ENCODE measurements around the gene HTD2.

The HTD2 gene

DNA sequence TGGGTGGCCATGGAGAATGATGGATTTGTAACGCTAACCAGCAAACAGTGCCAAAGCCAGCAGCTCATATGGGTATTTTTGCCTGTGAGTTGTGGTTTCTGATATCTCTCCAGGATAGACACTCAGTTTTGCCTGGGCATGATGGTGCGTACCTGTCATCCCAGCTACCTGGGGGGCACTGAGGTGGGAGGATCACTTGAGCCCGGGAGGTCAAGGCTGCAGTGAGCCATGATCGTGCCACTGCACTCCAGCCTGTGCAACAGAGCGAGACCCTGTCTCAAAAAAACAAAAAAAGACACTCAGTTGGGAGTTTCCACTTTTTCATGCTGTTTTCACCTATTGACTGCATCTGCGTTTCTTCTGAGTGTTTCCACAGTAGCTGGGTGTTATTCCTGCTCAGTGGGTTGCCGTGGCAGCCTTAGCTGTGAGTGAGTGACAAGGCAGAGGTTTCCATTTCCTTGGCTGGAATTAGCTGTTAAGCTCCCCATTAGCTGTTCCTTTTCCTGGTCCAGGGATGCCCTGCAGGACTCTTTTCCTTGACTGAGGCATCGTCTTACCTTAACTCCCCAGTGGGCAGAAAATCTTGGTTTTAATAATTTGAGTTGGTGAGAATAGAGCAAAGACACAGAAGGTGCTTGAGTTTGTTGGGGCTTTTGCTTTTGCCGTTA, 14.5 kb upstream of the HTD2 start:
- DNase-seq = no peak

DNA sequence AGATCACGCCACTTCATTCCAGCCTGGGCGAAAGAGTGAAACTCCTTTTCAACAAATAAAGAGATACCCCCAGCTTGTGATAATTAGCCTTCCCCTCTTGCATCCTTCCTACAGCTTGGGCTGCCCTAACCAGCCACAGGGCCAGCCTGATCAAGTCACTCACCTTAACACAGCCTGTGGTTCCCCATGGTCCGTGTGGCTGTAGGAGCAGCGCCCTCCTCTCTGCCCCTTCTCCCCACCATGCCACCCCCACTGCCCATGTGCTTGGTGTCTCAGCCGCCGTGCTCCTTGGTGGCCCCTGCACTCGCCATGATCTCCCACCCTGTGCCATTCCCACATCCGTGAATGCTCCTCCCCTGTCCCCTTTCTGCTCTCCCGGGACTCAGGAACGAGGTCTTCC, 13.5 kb upstream of the HTD2 start:
- no peak for DNase-seq

DNA sequence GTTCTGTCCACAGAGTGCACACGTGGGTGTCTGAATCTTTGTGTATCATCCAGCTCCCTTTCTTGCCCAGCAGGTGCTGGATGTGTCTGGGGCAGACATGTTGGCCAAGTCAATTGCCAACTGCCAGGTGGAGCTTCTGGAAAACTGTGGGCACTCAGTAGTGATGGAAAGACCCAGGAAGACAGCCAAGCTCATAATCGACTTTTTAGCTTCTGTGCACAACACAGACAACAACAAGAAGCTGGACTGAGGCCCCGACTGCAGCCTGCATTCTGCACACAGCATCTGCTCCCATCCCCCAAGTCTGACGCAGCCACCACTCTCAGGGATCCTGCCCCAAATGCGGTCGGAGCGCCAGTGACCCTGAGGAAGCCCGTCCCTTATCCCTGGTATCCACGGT, 12.8 kb upstream of the HTD2 start:
- peak in 35 of 56 donors; percentile 12 to 71 (median 36) for DNase-seq

DNA sequence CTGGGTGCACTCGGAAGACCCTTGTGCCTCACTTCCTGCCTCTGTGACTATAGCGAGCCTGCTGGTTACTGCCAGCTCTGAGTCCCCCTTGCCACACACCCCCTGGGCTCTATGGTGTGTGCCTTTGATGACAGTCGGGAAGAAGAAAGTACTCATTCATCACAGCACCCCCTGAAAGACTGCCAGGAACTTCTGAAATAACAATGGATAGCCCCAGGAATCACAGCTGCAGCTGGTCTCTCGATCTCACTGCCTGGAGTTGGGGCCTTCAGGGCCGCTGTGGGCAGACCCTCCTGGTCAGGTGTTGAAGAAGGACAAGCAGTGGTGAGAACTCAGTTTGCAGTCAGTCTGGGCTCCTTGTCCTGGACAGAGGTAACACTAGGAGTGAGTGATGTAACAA, 10.1 kb upstream of the HTD2 start:
- peak in 51 of 56 donors; percentile 16 to 88 (median 64) for DNase-seq

DNA sequence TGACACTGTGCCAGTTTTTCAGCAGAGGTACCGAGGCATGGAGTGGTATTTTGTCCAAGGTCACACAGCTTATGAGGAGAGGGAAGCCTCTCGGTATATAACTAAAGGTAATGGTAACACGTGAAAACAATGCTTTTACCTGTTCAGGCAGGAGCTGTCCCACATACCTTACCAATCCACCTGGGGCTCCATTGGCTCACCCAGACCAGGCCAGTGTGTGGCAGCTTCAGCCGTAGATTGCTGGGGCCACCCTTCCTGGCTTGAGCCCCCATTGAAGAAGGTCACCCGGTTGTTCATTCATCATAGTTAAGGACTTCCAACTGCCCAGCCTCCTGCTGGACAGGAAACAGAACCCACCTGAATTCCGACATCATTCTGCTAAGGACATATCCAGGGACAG, 9.5 kb upstream of the HTD2 start:
- peak in 1 of 56 donors; percentile 26 for DNase-seq

DNA sequence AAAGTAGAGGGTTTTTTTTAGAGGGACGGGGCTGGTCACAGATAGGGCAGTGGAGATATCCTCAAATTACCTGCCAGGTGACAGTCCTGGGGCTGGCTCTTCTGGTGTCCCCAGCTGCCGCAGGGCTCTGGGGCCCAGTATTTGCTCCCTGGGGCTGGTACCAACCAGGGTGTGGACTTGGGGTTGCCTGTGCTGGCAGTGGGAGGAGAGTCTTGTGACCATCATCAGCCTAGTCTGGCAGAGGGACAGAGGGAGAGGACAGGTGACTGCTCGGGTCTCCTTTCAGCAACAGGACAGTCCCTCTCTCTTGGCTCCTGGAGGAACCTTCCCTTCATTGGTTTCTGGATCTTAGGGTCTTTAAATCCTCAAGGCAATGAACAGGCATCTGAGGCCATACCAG, 8.1 kb upstream of the HTD2 start:
- no peak for DNase-seq

DNA sequence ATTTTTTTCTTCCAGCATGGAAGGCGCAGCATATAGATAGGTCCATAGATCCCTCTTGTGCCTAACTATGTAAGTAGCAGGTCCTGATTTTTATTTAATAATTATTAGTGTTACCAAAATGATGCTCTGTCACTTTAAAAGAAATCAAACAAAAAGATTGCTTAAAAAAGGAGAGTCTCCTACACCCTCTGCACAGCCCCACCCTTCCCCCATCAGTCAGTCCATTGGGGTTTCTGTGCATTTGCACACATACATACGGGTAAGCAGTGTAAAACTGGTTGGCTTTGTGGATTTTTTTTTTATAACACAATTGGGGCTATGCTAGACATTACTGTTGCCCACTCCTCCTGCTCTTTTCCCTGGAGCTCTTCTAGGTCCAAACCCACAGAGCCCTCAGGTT, 7.2 kb upstream of the HTD2 start:
- DNase-seq = no peak

DNA sequence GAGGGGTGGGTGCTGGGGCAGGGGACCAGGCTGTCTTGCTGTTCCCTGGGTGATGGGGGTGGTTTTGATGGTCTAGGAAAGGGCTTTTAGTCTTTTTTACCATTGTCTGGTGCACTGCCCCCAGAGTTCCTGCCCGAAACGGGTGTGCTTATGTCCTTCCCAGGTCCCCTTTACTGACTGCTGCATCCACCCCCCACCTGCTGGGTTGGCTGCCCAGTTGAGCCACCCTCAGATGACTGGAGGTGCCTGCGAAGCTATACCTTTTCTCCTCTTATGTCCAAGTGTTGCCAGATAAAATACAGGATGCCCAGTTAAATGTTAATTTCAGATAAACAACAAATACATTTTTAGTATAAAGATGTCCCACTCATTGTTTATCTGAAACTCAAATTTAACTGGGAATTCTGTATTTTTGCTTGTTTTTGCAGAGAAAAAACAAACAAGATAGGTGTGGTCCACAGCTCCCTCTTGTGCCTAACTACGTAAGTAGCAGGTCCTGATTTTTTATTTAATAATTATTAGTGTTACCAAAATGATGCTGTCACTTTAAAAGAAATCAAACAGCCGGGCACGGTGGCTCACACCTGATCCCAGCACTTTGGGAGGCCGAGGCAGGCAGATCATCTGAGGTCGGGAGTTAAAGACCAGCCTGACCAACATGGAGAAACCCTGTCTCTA, 6.3 kb upstream of the HTD2 start:
- peak in 6 of 56 donors; percentile 8 to 56 (median 22) for DNase-seq

DNA sequence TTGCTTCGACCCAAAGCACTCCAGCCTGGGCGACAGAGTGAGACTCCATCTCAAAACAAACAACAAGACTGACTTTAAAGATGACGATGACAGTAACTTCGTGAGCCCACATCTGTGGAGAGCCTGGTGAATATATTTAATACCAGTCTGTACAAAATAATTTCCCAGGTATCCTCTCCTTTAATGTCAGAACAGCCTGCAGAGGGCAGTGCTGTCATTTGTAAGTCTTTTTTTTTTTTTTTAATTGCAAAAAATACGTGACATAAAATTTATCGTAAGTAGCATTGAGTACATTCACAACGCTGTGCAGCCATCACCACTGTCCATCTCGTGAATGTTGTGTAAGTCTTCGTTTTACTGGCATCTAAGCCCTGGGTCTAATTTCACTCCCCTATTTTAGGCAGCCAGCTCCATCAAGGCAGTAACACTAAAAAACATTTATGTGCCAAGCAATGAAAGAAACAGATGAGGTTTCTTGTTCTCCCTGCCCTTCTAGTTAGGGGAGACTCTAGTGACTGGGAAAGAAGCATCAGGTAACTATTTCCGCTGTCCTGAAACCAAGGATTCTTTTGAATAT, 1.4 kb downstream of the HTD2 start:
- no peak for DNase-seq

DNA sequence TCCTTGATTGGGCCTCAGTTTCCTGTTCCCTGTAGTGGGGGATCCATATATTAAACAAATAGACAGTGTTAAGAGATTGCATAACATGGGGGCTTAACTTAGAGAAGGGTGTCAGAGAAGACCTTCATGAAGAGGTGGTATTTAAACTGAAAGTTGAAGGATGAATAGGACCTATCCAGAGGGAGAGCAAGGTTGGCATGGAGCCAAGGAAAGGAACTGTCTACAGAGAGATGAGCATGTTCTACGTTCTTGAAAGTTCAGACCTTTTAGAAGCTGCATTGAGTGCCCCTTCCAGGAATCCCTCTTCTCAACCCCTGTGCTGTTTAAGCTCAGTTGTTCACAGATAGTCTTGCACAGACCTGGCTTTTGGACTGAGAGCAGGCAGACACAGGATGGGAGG, 2.4 kb downstream of the HTD2 start:
- peak in 2 of 56 donors; percentile 20 to 47 for DNase-seq

DNA sequence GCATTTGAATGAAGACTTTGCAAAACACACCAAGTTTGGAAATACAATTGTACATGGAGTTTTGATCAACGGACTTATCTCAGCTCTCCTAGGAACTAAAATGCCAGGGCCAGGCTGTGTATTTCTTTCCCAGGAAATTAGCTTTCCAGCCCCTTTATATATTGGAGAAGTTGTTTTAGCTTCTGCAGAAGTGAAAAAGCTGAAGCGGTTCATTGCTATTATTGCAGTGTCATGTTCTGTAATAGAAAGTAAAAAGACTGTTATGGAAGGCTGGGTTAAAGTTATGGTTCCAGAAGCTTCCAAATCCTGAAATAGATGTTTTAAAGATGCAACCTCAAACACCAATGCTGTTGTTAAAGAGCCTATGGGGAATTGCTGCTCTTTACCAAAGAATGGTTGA, 11.5 kb downstream of the HTD2 start:
- DNase-seq = no peak

DNA sequence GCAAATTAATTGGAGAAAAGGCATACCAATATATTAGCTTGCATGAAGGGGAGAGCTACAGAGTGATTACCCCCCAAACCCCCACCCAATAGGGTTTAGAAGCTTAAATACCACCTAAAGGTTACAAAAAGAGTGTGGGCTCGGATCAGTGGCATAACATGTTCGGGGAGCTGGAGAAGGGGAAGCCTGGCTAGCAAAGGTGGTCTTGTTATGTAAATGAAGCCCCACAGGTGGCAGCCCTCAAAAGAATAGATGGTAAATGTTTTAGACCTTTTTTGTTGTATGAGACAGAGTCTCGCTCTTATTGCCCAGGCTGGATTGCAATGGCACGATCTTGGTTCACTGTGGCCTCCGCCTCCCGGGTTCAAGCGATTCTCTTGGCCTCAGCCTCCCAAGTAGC, 15.5 kb downstream of the HTD2 start:
- DNase-seq = no peak

DNA sequence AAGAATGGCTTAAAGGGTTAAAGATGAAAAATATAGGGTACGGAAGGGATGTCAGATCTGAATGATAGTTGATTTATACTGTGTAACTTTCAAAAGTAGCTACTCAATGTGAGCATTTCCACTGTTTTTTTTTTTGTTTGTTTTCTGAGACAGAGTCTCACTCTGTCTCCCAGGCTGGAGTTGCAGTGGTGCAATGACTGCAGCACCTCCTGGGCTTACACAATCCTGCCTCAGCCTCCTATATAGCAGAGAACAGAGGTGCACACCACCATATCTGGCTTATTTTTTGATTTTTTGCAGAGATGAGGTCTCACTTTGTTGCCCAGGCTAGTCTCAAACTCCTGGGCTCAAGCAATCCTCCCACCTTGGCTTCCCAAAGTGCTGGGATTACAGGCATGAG, 16.5 kb downstream of the HTD2 start:
- no peak for DNase-seq

DNA sequence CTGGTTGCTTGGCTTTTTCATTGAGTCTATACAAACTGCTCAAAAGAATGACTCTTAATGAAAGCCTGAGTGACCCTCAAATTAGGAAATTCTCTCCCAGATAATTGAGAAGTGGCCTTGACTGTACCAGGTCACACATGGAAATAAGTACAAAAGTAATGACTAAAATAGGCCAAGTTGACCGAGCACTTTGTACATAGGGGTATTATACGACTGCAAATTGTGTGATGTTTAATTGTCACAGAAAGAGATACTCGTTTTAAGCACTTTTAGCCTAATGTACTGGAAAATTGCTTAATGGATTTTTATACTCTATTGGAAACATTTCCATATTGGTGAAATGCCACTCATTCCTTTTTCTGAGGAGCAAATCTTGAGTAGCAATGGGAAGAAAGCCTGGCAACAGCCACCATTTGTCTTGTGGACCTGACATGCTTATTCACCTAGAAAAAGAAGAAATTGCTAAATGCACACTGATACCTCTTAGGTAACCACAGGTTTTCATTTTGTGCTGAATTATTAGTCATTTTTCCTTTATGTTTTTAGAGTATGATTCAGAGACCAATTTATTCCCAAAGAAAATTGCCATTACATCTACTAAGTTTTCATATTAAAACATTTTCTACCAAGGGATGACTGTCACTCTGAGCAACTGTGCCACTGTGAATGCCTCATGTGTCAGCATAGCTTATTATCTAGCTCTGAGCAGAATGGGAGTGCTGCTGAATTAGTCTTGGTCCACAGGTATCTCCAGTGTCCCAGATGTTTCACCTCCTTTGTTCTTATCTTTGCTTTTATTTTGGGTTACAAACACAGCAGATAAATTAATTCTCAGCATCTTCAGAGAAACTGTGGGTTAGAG, 17.4 kb downstream of the HTD2 start:
- DNase-seq = no peak

DNA sequence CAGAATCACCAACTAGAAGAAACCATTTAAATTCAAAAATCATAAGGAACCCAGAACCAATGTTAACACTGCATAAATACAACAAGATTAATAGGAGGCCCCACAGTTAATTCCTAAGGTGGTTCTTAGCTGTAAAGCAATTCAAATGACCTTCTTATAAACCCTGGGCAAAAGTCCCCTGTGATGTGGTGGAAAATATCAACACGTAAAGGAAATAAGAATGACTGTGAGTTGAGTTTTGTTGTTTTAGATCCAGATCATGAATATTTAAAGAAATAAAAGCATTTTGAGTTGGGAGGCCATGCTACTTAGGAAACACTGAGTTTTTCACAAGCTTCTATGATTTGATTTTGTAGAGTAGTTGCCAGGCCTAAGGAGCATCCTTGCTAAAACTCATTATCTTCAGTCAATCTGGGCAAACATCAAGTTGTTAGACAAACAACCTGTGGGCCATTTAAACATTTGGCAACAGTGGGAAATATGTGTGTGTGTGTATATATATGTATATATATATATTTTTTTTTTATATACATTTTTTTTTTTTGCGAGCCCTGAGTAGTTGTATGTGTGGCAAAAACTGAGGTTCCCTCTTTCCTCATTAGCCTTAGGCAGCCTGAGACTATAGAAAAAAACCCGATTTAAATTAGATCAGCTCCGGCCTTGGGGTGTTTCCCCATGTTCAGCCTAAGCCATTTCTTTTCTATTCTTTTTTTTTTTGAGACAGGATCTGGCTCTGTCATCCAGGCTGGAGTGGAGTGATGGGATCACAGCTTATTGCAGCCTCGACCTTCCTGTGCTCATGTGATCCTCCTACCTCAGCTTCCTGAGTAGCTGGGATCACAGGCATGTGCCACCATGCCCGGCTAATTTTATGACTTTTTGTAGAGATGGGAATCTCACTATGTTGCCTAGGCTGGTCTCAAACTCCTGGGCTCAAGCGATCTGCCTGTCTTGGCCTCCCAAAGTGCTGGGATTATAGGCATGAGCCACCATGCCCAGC, 18.4 kb downstream of the HTD2 start:
- no peak for DNase-seq

DNA sequence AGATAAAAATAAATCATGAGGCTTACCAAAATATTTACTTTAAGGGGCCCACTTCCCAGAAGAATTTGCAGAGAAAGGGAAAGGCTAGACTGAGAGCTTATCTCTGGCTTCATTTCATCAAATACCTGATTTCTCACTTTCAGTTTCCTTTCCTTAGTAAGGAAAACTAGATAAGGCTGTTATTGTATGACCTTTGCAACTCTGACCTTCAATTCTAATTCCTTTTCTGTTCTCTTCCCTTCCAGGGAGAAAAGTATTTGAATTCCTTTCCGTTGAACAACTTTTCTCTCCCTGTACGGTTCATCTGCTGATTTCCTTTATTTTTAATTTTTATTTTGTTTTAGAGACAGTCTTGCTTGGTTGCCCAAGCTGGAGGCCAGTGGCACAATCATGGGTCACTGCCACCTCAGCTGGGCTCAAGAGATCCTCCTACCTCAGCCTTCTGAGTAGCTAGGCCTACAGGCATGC, 19.2 kb downstream of the HTD2 start:
- no peak for DNase-seq

DNA sequence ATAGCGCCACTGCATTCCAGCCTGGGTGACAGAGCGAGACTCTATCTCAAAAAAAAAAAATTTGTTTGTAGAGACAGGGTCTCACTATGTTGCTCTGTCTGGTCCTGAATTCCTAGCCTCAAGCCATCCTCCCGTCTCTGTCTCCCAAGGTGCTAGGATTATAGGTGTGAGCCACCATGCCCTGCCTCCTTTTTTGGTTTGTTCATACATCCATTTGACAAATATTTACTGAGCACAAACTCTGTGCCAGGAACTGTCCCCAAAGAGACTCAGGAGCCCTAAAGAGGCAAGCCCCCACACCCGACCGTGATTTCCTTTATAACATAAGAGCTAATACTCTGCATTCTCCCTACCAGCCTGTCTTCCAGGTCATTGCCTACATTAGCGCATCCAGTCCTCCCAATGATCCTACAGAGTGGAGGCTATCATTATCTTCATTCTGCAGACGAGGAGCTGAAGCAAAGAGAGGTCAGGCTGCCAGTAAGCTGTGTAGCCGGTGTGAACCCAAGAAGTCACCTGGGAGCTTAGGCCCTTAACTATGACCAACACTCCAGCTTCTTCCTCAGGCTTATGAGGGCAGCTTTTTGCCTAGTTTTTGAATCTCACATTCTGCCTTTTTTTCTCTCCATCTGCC, 20.1 kb downstream of the HTD2 start:
- no peak for DNase-seq

DNA sequence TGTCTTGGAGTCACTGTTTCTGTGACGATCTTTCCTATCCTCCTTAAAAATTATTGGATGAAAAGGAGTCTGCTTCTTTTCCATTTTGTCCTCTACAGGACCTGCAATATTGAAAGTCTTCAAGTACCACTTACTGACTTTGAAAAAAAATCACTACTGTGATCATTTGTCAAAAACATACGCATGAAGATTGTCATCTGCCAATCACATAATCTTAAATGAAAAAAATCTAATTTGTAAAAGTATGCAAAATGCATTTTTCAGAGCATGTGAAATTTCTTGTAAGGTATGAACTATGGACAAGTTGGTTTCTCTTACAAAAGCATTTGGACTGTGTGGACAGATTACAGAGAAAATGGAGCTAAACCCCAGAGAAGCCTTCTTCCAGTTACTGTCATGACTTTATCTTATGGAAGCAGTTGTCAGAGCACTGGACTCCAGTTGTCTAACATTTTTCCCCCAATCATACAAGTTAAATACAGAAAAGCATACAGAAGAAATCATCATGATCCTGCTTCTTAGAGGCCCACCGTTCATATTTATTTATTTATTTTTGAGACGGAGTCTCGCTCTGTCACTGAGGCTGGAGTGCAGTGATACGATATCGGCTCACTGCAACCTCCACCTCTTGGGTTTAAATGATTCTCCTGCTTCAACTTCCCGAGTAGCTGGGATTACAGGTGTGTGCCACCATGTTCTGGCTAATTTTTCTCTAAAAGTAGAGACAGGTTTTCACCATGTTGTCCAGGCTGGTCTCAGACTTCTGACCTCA, 23.0 kb downstream of the HTD2 start:
- no peak for DNase-seq

DNA sequence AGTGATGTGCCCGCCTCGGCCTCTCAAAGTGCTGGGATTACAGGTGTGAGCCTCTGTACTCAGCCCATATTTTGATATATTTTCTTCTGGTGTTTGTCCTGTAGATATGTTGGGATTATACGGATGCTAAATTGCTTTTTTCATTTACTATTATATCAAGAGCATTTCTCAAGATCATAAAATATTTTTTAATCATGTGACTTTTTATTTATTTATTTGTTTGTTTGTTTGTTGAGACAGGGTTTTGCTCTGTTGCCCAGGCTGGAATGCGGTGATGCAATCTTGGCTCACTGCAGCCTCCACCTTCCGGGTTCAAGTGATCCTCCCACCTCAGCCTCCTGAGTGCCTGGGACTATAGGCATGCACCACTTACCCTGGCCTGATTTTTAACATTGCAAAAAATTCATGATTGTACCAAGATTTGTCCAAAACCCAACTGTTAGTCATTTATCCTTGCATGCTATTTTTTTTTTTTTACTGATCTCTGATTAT, 23.6 kb downstream of the HTD2 start:
- DNase-seq = no peak

Measured in amygdala (tissue), 56 donors.